Transverse colon (tissue), 4 donors: ENCODE measurements around the gene PIGO. TPM values are rescaled to one million over a fixed set of nuclear protein-coding genes. Genes with fewer than 3 reads are reported as not detected.

ENCODE experiments used
- DNase-seq: peaks from one replicate; pipeline ENCODE4 v3.0.0-alpha.2; 2019
- H3K27ac ChIP-seq, 4 donors: fragments of 200-600 bp; sonication (generic); 2 replicates each; pipeline ENCODE4 v1.5.1; 2016 to 2018; ENCODE audit warnings: inconsistent platforms in 4 of 4
- H3K27me3 ChIP-seq: fragments of 200-600 bp; sonication (generic); 2 replicates; pipeline ENCODE4 v1.5.1; 2017; ENCODE audit warnings: inconsistent platforms
- H3K36me3 ChIP-seq, 4 donors: fragments of 200-600 bp; sonication (generic); 2 replicates each; pipeline ENCODE4 v1.5.1; 2017 to 2019; ENCODE audit warnings: inconsistent platforms in 4 of 4
- H3K4me1 ChIP-seq, 4 donors: fragments of 200-600 bp; sonication (generic); 2 replicates each; pipeline ENCODE4 v1.5.1; 2017 to 2020; ENCODE audit warnings: inconsistent platforms in 4 of 4
- H3K4me3 ChIP-seq, 4 donors: fragments of 200-600 bp; sonication (generic); 1 replicate in 1 of 4; 2 replicates in 3 of 4; pipeline versions ENCODE4 v1.5.1 to v1.6.1; 2017 to 2019; ENCODE audit warnings: inconsistent platforms in 4 of 4
- H3K9me3 ChIP-seq, 2 donors: fragments of 200-600 bp; sonication (generic); 2 replicates each; pipeline ENCODE4 v1.5.1; 2017 to 2019; ENCODE audit warnings: inconsistent platforms in 2 of 2
- EP300 ChIP-seq: sonication (generic); formaldehyde crosslinking; IDR thresholded peaks from one replicate; pipeline ENCODE4 v1.6.1; 2017; ENCODE audit warnings: antibody characterized with exemption, low read depth
- POLR2A ChIP-seq: fragments of 450-650 bp; IDR thresholded peaks from one replicate; pipeline ENCODE4 v1.6.1; 2016; ENCODE audit warnings: antibody characterized with exemption, mild to moderate bottlenecking, moderate library complexity
- POLR2AphosphoS5 ChIP-seq, 3 donors: sonication (generic); formaldehyde crosslinking; IDR thresholded peaks; one replicate each; pipeline ENCODE4 v1.6.1; 2016; ENCODE audit warnings: antibody characterized with exemption in 3 of 3
- WGBS, 2 donors: methylation state at CpG; one replicate each; pipeline ENCODE4 v1.1.5; 2018; ENCODE audit warnings: low coverage in 1 of 2; 5-methylcytosine and 5-hydroxymethylcytosine counted together
- in situ Hi-C, 4 donors: fragments of 200-750 bp; cut with MboI; loops; one replicate each; pipeline versions ENCODE4 v1.15.0 to v1.15.1; 2017; ENCODE audit warnings: low sequenced_read_pairs in 3 of 4, low pct_ligation_motif_present in 1 of 4, low pct_unique_long_range_greater_than_20kb in 1 of 4
- intact Hi-C: fragments of 100-400 bp; cut with DNase I; formaldehyde crosslinking; loops from one replicate; pipeline ENCODE4 v1.15.1; 2023; ENCODE audit warnings: low total_unique reads
- total RNA-seq, 4 donors: library from RNA; depleted of rRNA; stranded (reverse); fragments of >200 nt; gene quantifications; one replicate each; pipeline ENCODE4 v1.1.0, GENCODE V29; 2016
- TF ChIP-seq, protein P1 (sequence below), 5 experiments: fragments of 200-600 bp in 3 of 5; fragments of 450-650 bp in 2 of 5; sonication (generic) in 3 of 5; IDR thresholded peaks; 1 replicate in 2 of 5; 2 replicates in 3 of 5; pipeline ENCODE4 v1.5.1; 2016 to 2017; ENCODE audit warnings: antibody characterized with exemption in 5 of 5, inconsistent platforms in 3 of 5, mild to moderate bottlenecking in 2 of 5, moderate library complexity in 1 of 5

PIGO gene
- total RNA-seq, 4 donors from 2014 or later: 19.1 to 50.1 (median 24.8) TPM

DNA sequence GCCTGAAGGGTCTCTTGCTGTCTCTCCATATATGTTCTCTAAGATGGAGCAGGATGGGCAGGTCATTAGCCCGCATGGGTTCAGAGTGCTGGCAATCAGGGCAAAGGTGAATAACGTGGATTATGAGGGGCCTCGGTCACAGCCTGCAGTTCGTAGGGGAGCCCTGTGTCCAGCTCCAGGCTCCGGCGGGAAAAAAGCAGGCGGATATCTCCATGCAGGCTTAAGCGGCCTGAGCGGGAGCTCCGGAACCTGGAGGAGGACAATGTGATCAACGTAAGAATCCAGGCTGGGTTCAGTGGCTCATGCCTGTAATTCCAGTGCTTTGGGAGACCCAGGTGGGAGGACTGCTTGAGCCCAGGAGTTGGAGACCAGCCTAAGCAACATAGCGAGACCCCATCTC is 8.7 kb upstream of the PIGO start:
- intact Hi-C loops: no loop called here
- Histone ChIP-seq H3K27ac (no peak overlapping the region), H3K4me3 (no peak overlapping the region), H3K27me3 (no peaks in the 10 kb centered on the region), H3K4me1 (peaks cover 12 to 27% (median 19%) of the 10 kb centered on the region in 4 donors), H3K9me3 (no peaks in the 10 kb centered on the region), H3K36me3 (peaks cover 0 to 49% (median 10%) of the 10 kb centered on the region in 4 donors)
- no peak for TF ChIP-seq POLR2A
- TF ChIP-seq POLR2AphosphoS5 (IDR thresholded peaks at IDR 0.05): no peak
- TF ChIP-seq, protein P1, sequence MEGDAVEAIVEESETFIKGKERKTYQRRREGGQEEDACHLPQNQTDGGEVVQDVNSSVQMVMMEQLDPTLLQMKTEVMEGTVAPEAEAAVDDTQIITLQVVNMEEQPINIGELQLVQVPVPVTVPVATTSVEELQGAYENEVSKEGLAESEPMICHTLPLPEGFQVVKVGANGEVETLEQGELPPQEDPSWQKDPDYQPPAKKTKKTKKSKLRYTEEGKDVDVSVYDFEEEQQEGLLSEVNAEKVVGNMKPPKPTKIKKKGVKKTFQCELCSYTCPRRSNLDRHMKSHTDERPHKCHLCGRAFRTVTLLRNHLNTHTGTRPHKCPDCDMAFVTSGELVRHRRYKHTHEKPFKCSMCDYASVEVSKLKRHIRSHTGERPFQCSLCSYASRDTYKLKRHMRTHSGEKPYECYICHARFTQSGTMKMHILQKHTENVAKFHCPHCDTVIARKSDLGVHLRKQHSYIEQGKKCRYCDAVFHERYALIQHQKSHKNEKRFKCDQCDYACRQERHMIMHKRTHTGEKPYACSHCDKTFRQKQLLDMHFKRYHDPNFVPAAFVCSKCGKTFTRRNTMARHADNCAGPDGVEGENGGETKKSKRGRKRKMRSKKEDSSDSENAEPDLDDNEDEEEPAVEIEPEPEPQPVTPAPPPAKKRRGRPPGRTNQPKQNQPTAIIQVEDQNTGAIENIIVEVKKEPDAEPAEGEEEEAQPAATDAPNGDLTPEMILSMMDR (IDR thresholded peaks at IDR 0.05): no peak
- no peak for TF ChIP-seq EP300
- 93 to 97% methylated on average over 4 to 12 of the region's 12 CpGs for WGBS, 2 donors
- no peak for DNase-seq
- in situ Hi-C loops: loop anchor here in 1 of 4 donors (25.0 kb wide), 1 partner anchor 457 kb away; a partner anchor contains a TSS

DNA sequence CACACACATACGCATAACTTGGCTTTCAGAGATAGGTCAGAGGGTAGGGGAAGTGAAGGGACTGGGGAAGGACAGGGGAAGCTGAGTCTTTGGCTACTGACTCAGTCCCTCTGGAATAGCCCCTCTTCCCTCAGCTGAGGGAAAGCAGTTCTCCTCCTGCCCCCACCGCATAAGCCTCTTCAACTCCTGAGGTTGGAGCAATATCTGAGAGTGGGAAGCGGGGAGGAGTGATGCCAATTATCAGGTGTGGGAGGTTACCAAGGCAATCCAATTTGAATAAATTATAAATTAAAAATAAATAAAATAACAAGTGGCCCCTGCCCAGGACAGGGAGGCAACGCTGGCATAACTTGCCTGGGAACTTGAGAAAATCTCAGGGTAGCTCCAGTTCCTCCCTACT is 8.2 kb upstream of the PIGO start:
- Histone ChIP-seq H3K27ac (peak overlapping the region in 1 of 4 donors; percentile 94), H3K9me3 (no peaks in the 10 kb centered on the region), H3K4me1 (peaks cover 11 to 25% (median 18%) of the 10 kb centered on the region in 4 donors), H3K27me3 (no peaks in the 10 kb centered on the region), H3K4me3 (no peak overlapping the region), H3K36me3 (peaks cover 0 to 54% (median 12%) of the 10 kb centered on the region in 4 donors)
- no peak for DNase-seq
- in situ Hi-C loops (loop anchor here in 1 of 4 donors (25.0 kb wide), 1 partner anchor 458 kb away; a partner anchor contains a TSS), intact Hi-C loops (no loop called here)
- TF ChIP-seq, protein P1 (IDR thresholded peaks at IDR 0.05): no peak
- TF ChIP-seq EP300: no peak
- no peak for TF ChIP-seq POLR2AphosphoS5 (IDR thresholded peaks at IDR 0.05)
- no peak for TF ChIP-seq POLR2A
- 83 to 93% methylated on average over 1 to 4 of the region's 4 CpGs for WGBS, 2 donors

DNA sequence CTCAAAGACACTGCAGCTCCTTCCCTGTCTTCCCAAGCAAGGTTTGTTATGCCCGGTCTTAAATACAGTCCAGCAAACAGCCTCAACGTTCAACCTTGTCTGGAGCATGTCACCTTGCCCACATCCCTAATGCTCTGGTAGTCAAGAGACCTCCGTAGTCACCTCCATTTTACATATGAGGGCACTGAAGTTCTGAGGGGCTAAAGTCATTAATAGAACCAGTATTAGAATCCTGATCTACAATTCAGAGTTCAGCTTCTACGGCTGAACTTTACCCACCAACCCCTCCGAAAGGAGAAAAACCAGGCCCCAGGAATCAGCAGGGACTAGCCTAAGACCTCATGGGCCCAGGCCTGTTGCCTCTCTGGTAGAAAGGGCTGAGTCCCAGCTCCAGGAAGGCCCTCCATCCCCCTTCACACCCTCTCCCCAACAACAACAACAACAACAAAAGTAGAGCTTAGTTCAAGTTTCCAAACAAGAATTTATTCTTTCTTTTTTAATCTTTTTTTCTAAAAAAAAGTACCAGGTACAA is 7.3 kb upstream of the PIGO start:
- Histone ChIP-seq H3K36me3 (peaks cover 0 to 56% (median 12%) of the 10 kb centered on the region in 4 donors), H3K9me3 (no peaks in the 10 kb centered on the region)
- in situ Hi-C loops: loop anchor here in 1 of 4 donors (25.0 kb wide), 1 partner anchor 459 kb away; a partner anchor contains a TSS

DNA sequence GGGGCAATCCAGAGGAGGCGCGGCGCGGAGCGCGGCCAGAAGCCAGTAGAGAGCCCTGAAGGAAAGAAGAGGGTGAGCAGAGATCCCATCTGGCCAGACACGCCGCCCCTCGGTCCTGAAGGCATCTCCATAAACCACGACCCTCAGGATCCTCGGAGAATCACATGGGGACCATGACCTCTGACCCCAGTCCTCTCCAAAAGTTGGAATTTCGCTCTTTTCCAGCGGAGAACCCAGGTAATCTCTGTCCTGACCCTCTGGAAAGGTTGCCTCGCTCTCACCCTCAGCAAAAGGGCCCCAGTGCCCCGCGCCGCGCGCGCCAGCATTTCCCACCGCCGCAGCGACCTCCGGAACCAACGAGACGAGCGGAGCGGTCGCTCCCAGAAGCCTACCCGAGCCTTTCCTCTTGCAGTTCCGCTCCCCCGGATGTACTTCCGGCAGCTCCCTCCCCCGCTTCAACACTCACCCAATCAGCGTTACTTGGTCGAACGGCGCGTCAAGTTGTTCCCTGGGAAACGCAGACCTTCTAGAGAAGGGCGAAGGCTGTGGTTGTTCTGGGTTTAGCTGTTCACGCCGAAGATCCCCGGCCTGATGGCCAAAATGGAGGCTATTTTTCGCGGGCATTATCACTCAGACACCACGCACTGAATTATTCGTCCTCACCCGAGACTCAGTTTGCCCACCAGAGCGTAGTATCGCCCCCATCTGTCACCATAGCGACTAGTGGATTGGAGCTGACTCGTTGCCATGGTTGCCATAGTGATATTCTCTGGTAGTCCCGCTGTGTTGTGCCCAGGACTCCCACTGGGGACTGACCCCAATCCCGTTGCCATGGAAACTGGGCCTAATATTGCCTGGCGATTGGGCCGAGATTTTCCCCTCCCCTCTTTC is 6.6 kb upstream of the PIGO start, which contains the start of gene STOML2:
Gene STOML2, minus strand, starts transcription at position 363 of the 891 bp plus-strand sequence. Its CDS starts 37 bp downstream, at position 326.
- peaks cover 0 to 54% (median 12%) of the 10 kb centered on the region in 4 donors for H3K36me3 ChIP-seq
- H3K4me1 ChIP-seq: peaks cover 11 to 25% (median 18%) of the 10 kb centered on the region in 4 donors

More for the DNA sequence above, 7.3 kb upstream of the PIGO start:
- Histone ChIP-seq H3K27ac (peak overlapping the region; percentile 86 to 94 (median 91)), H3K4me3 (peak overlapping the region in 2 of 4 donors; percentile 60 to 95), H3K27me3 (no peaks in the 10 kb centered on the region), H3K4me1 (peaks cover 11 to 25% (median 18%) of the 10 kb centered on the region in 4 donors)
- 27 to 41% methylated on average over 3 to 5 of the region's 5 CpGs for WGBS, 2 donors
- no peak for TF ChIP-seq EP300
- no peak for DNase-seq
- intact Hi-C loops: no loop called here

More for the DNA sequence above, 6.6 kb upstream of the PIGO start, which contains the start of gene STOML2:
- peak; percentile 96 for DNase-seq
- in situ Hi-C loops (loop anchor here in 1 of 4 donors (25.0 kb wide), 1 partner anchor 459 kb away; a partner anchor contains a TSS), intact Hi-C loops (no loop called here)
- TF ChIP-seq POLR2A: peak; percentile 74
- TF ChIP-seq EP300: no peak
- peak; percentile 74 to 82 (median 81) for TF ChIP-seq POLR2AphosphoS5 (IDR thresholded peaks at IDR 0.05)
- H3K27ac ChIP-seq: peak within 1 kb of the TSS; percentile 86 to 94 (median 91)
- 0% methylated on average over 50 of the region's 57 CpGs; no CpG with 5 or more reads in 1 of the 2 donors for WGBS, 2 donors
- no peaks in the 10 kb centered on the region for H3K27me3 ChIP-seq
- H3K4me3 ChIP-seq: peak within 1 kb of the TSS; percentile 60 to 95 (median 75)
- no peaks in the 10 kb centered on the region for H3K9me3 ChIP-seq
